Omental fat pad (tissue), 4 donors: ENCODE data around the gene TARBP1. TPM values are rescaled to one million over a fixed set of nuclear protein-coding genes. Genes with fewer than 3 reads are reported as not detected.

Experiments
- ATAC-seq: fragments of 150-250 bp; one replicate; pipeline ENCODE4 v1.9.1; 2016; ENCODE audit warnings: mild to moderate bottlenecking, moderate library complexity; ENCODE audit not compliant: low FRiP score
- DNase-seq: peaks from one replicate; pipeline ENCODE4 v3.0.0-alpha.2; 2019; ENCODE audit warnings: low spot score
- CTCF ChIP-seq, 3 donors: fragments of 450-650 bp; IDR thresholded peaks; one replicate each; pipeline ENCODE4 v1.5.1; 2016 to 2017; ENCODE audit warnings: antibody characterized with exemption in 3 of 3, mild to moderate bottlenecking in 3 of 3, moderate library complexity in 2 of 3
- total RNA-seq, 4 donors: library from RNA; depleted of rRNA; stranded (reverse); fragments of >200 nt; gene quantifications; one replicate each; pipeline ENCODE4 v1.1.0, GENCODE V29; 2016

The TARBP1 gene
- total RNA-seq, 4 donors from 2014 or later: 12.1 to 26.0 (median 13.6) TPM

- DNase-seq: no peak
- ATAC-seq: no peak
- TF ChIP-seq CTCF (IDR thresholded peaks at IDR 0.05): no peak
Measured at GRCh38 chr1:234515411-234515810, 36.4 kb upstream of the TARBP1 start.

DNA sequence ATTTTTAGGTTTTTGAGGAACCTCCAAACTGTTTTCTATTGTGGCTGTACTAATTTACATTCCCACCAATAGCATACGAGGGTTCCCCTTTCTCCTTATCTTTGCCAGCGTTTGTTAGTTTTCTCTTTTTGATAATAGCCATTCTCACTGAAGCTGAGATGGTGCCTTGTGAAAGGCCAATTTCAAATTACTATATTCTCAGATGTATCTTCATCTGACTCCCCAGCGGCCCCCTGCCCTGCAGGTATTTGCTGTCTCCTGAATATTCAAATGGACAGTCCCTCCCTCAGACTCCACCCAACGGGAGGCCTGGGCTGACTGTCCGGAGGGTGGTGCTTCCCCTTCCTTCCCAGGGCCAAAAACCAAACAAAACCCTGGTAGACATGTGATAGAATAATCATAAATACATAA, 33.5 kb upstream of the TARBP1 start:
- TF ChIP-seq CTCF (IDR thresholded peaks at IDR 0.05): no peak
- DNase-seq: no peak
- no peak for ATAC-seq

GRCh38 chr1:234509457-234510328, 30.7 kb upstream of the TARBP1 start:
- no peak for DNase-seq
- TF ChIP-seq CTCF (IDR thresholded peaks at IDR 0.05): no peak
- ATAC-seq: peak; percentile 57

DNA sequence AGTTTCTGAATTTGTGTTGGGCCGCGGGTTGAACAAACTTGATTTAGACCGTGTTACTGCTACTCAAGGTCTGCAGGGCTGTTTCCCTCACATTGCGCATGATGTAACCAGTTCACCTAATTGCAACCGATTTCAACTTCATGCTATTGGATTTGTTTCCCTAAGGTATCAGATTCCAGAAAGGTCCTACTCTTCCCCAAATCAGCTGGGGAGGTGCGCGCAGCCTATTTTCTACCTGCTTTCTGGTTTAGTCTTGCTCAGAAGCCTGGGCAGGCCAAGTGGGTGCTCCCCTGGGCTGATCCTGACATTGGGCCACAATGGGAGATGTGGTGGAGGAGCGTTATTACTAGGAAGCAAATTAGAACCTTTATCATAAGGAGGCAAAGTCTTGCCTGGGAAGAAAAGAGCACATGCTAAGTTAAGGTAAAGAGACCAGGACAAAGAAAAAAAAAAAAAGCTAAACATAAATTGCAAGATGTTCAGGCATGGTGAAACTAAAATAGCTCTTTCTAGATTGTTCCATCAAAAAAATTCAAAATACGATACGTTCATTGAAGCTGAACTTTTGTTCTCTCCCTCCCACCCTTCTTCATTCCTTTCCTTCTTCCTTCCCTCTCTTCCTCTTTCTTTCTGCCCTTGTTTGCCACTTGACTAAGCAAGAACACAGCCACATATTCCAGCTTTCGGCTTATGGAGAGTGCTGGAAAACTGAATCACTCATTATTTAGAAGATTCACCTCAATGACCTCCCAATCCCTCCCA, 28.8 kb upstream of the TARBP1 start:
- DNase-seq: no peak
- no peak for TF ChIP-seq CTCF (IDR thresholded peaks at IDR 0.05)
- ATAC-seq: no peak

DNA sequence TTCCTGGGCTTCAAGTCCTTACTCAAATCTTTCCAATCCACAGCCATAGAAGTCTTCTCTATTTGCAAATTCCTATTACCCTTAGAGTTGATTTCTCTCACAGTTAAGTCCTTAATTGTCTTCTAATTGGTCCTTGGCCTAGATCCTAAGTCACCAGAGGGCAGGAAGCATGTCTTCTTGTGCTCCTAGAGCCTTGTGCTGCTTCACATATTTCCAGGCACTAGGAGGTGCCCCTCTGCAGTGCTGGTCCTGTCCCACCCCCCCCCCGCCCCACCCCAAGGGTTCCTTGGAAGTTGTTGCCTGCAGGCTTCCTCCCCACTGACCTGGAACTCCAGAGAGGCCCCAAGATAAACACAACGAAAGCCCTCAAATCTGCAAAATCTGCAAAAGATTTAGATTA, 28.1 kb upstream of the TARBP1 start:
- DNase-seq: no peak
- no peak for ATAC-seq
- no peak for TF ChIP-seq CTCF (IDR thresholded peaks at IDR 0.05)

- no peak for DNase-seq
- ATAC-seq: peak; percentile 49
- no peak for TF ChIP-seq CTCF (IDR thresholded peaks at IDR 0.05)
Measured at GRCh38 chr1:234505769-234506102, 26.8 kb upstream of the TARBP1 start.
